Omental fat pad (tissue), 4 donors: ENCODE data around the gene MOBP. TPM values are rescaled to one million over a fixed set of nuclear protein-coding genes. Genes with fewer than 3 reads are reported as not detected.

Experiments used
- ATAC-seq: fragments of 150-250 bp; one replicate; pipeline ENCODE4 v1.9.1; 2016; ENCODE audit warnings: mild to moderate bottlenecking, moderate library complexity; ENCODE audit not compliant: low FRiP score
- DNase-seq: peaks from one replicate; pipeline ENCODE4 v3.0.0-alpha.2; 2019; ENCODE audit warnings: low spot score
- total RNA-seq, 4 donors: library from RNA; depleted of rRNA; stranded (reverse); fragments of >200 nt; gene quantifications; one replicate each; pipeline ENCODE4 v1.1.0, GENCODE V29; 2016
- TF ChIP-seq, protein P1 (sequence below), 3 donors: fragments of 450-650 bp; IDR thresholded peaks; one replicate each; pipeline ENCODE4 v1.5.1; 2016 to 2017; ENCODE audit warnings: antibody characterized with exemption in 3 of 3, mild to moderate bottlenecking in 3 of 3, moderate library complexity in 2 of 3

Gene MOBP
- total RNA-seq, 4 donors from 2014 or later, result 0.09 TPM; not detected in 3

DNA sequence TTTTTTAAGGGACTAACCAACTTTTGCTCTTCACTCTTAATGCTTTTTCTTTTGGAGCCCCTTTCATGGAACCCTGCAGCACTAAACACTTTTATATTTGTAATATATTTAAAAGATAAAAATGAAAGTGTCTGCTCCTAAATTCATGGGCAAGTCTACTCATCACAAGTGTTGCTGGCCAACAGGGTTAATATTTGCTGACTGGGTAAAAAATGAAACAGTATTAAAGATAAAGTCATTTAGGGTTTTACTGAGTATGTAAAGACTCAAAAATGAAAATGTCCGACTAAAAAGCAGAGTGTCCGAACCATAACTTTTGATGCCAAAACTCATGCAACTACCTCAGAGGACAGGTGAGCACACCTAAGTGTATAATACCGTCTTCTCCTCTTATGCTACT lies 54.0 kb downstream of the MOBP start:
- TF ChIP-seq, protein P1, sequence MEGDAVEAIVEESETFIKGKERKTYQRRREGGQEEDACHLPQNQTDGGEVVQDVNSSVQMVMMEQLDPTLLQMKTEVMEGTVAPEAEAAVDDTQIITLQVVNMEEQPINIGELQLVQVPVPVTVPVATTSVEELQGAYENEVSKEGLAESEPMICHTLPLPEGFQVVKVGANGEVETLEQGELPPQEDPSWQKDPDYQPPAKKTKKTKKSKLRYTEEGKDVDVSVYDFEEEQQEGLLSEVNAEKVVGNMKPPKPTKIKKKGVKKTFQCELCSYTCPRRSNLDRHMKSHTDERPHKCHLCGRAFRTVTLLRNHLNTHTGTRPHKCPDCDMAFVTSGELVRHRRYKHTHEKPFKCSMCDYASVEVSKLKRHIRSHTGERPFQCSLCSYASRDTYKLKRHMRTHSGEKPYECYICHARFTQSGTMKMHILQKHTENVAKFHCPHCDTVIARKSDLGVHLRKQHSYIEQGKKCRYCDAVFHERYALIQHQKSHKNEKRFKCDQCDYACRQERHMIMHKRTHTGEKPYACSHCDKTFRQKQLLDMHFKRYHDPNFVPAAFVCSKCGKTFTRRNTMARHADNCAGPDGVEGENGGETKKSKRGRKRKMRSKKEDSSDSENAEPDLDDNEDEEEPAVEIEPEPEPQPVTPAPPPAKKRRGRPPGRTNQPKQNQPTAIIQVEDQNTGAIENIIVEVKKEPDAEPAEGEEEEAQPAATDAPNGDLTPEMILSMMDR (IDR thresholded peaks at IDR 0.05), result no peak
- DNase-seq, result no peak
- ATAC-seq, result no peak

DNA sequence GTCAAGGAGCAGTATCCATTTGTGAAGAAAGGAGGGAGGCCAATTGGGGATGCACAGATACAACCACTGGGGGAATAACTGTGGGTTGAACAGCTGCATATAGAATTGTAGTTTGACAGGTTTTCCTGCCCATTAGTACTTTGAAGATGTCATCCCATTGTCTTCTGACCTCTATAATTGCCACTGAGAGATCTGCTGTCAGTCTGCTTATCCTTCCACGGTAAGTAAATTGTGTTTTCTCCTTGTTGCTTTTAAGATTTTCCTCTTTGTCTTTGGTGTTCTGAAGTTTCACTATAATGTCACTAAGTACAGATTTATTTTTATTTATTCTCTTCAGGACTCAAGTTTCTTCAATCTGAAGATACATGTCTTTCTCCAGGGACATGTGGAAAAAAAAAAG lies 56.6 kb downstream of the MOBP start:
- TF ChIP-seq, protein P1 (IDR thresholded peaks at IDR 0.05), result no peak
- no peak for DNase-seq
- no peak for ATAC-seq

DNA sequence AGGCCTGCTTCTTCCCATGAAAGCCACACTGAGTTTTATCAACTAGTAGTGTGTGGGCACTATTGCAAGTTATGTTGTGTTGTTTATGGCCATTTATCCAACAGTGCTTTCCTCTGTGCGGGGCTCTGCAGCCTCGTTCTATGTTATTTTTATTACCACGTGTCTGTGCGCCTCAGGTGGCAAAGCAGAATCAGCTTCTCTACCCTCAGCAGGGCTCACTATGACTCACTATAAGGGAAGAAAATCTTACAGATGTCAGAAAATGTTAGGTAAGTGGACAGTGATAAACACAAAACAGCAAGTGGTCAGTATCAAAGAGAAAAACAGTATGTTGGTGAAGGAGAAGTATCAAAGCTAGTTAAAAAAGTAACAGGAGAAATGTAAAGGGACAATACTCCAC lies 61.4 kb downstream of the MOBP start:
- TF ChIP-seq, protein P1 (IDR thresholded peaks at IDR 0.05), result no peak
- DNase-seq (no peak), ATAC-seq (no peak)

DNA sequence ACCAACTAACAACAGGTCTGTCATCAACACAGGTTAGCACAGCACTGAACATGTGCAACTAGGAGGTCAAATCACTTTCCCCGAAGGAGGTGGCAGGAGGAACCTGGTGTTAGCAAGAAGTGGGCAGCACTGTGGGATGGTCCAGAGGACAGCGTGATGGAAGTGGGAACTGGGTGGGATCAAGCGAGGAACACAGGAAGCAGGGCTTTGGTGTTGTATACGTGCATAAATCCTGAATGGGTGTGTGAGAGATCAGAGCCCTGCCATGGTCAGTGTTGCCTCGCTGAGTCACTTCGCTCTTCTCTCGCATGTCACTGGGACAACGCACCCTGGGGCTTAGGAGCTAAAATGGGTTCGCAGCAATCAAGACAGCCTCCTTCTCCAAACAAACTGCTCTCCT lies 62.1 kb downstream of the MOBP start:
- no peak for ATAC-seq
- TF ChIP-seq, protein P1 (IDR thresholded peaks at IDR 0.05), result no peak
- DNase-seq, result no peak

DNA sequence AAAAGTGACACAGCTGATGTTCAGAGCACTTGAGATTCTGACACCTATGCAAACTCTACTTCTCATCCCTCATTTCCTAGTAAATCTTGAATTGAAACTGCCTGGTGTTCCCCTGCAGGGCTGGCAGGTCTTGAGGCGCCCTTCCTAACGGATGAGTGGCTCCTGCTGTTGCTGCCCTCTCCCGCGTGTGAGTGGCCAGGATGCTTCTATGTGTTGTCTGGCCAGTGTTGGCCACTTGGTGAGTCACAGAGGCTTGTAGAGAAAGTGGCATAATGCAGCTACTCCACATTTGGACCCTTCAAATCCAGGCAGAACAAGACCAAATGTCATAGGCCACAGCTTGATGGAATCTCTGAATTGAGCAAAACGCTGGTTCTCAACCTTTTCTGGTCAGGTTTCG lies 63.6 kb downstream of the MOBP start:
- no peak for ATAC-seq

DNA sequence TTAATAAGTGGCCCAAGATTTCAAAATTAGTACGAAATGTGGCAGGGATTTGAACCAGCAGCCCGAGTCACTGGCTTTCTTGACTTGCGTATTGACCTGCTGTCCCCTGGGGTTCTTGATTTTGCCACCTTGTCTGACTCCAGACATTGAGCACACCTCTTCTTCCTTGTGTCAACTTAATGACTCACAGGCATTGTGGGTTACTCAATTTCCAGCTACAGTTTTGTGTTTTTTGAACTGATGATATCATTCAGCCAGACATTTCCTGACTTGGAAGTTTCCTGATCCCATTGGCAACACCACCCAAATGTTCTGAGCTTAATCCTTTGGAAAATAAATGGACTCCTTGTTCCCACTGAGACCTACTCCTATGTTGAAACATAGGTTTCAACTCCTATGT lies 64.2 kb downstream of the MOBP start:
- DNase-seq (no peak), ATAC-seq (no peak)
- TF ChIP-seq, protein P1 (IDR thresholded peaks at IDR 0.05), result no peak

More for the DNA sequence above, 63.6 kb downstream of the MOBP start:
- DNase-seq, result no peak
- TF ChIP-seq, protein P1 (IDR thresholded peaks at IDR 0.05), result no peak

DNA sequence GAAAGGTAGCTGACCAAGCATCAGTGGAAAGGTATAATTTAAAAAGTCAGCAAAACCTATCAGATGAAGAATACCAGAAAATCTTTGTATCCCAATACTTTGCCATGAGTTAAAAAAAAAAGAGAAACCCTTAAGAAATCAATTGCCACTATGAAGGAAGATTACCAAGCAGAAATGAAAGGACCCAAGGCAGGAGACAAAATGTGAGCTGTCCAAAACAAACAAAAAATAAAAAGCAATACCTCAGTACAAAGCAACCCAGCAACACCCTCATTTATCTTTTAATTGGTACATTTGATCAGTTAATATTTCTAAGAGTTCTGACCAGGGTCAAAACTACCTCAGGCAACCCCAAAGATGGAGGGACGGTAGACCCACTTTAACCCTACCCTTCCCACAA lies 65.3 kb downstream of the MOBP start:
- DNase-seq (no peak), ATAC-seq (no peak)
- TF ChIP-seq, protein P1 (IDR thresholded peaks at IDR 0.05), result no peak
